GM12878 (cell line): ENCODE measurements around the gene TMEM181. TPM values are rescaled to one million over a fixed set of nuclear protein-coding genes. Genes with fewer than 3 reads are reported as not detected.

Source experiments
- ATAC-seq: fragments of 200-7000 bp; cut with Tn5 transposase; 3 replicates; pipeline ENCODE4 v1.9.1; 2020; ENCODE audit warnings: mild to moderate bottlenecking, moderate library complexity
- BruUV-seq: library from RNA; stranded (reverse); fragments of 400-500 nt; replicated peaks from 2 replicates; lab custom pipeline; 2021; lab: Mats Ljungman, UMichigan
- CTCF ChIA-PET: fragments of 300-600 bp; sonication (Branson Sonifier 250); formaldehyde crosslinking; extraction: SDS; loops from one replicate; lab custom pipeline; 2021; ENCODE audit warnings: inconsistent platforms; lab: Yijun Ruan, JAX
- POLR2A ChIA-PET: fragments of 350-600 bp; formaldehyde crosslinking; extraction: SDS; loops from one replicate; lab custom pipeline; 2021; ENCODE audit warnings: inconsistent platforms; lab: Charles Lee
- RAD21 ChIA-PET: fragments of 300-600 bp; sonication (Branson Sonifier 250); formaldehyde crosslinking; loops from one replicate; lab custom pipeline; 2023; ENCODE audit warnings: antibody characterized with exemption; ENCODE audit not compliant: unreplicated experiment; lab: Charles Lee
- SMC1A ChIA-PET: fragments of 300-600 bp; sonication (Branson Sonifier 250); formaldehyde crosslinking; loops from one replicate; lab custom pipeline; 2023; ENCODE audit not compliant: unreplicated experiment, uncharacterized antibody; lab: Charles Lee
- DNase-seq: peaks from one replicate; pipeline ENCODE4 v3.0.0-alpha.2; 2011; ENCODE audit warnings: low read depth, low spot score
- FAIRE-seq: peaks from 3 replicates; lab custom pipeline; 2011; peaks lifted over from hg19 to GRCh38; lab: Jason Lieb, UNC
- H2AFZ ChIP-seq: 2 replicates; pipeline ENCODE4 v1.6.0; 2011; ENCODE audit warnings: low read depth, low read length, control low read depth; ENCODE audit not compliant: control insufficient read depth
- H3K27ac ChIP-seq: 2 replicates; pipeline ENCODE4 v1.5.1; 2011; ENCODE audit warnings: control low read depth; ENCODE audit not compliant: control insufficient read depth, insufficient read depth
- H3K27me3 ChIP-seq, 2 experiments: replicated peaks in 1 of 2; 2 replicates each; pipeline versions ENCODE4 v1.6.0 to v1.6.1; 2011; ENCODE audit warnings: low read length in 1 of 2; ENCODE audit not compliant: control insufficient read depth in 2 of 2, insufficient read depth in 2 of 2
- H3K36me3 ChIP-seq, 2 experiments: 2 replicates each; pipeline ENCODE4 v1.5.1; 2011; ENCODE audit warnings: low read length in 1 of 2; ENCODE audit not compliant: control insufficient read depth in 2 of 2, insufficient read depth in 2 of 2
- H3K4me1 ChIP-seq: 2 replicates; pipeline ENCODE4 v1.6.1; 2011; ENCODE audit warnings: mild to moderate bottlenecking, low read length, moderate library complexity, mixed read lengths; ENCODE audit not compliant: control insufficient read depth, insufficient read depth
- H3K4me2 ChIP-seq: 2 replicates; pipeline ENCODE4 v1.6.0; 2011; ENCODE audit warnings: control low read depth; ENCODE audit not compliant: control insufficient read depth, insufficient read depth
- H3K4me3 ChIP-seq: fragments of 200-600 bp; sonication (generic); 2 replicates; pipeline ENCODE4 v1.5.1; 2016
- H3K79me2 ChIP-seq: 2 replicates; pipeline ENCODE4 v1.6.0; 2011; ENCODE audit warnings: low read length; ENCODE audit not compliant: control insufficient read depth, insufficient read depth
- H3K9ac ChIP-seq: 2 replicates; pipeline ENCODE4 v1.8.0; 2011; ENCODE audit warnings: low read length, control low read depth, mixed read lengths; ENCODE audit not compliant: control insufficient read depth, insufficient read depth
- H3K9me3 ChIP-seq: replicated peaks from 3 replicates; pipeline ENCODE4 v1.5.1; 2011; ENCODE audit warnings: mild to moderate bottlenecking, low read length; ENCODE audit not compliant: control insufficient read depth, insufficient read depth
- H4K20me1 ChIP-seq: 2 replicates; pipeline ENCODE4 v1.6.0; 2011; ENCODE audit not compliant: control insufficient read depth, insufficient read depth
- BRCA1 ChIP-seq: IDR thresholded peaks from 2 replicates; pipeline ENCODE4 v1.6.1; 2011; ENCODE audit warnings: low read depth, low read length, improper control_type of control experiment
- CHD2 ChIP-seq: IDR thresholded peaks from 2 replicates; pipeline ENCODE4 v1.6.1; 2011; ENCODE audit warnings: low read depth, low read length, improper control_type of control experiment, borderline replicate concordance
- HSF1 ChIP-seq: fragments of 150-350 bp; IDR thresholded peaks from 2 replicates; pipeline ENCODE4 v1.6.1; 2014; ENCODE audit warnings: mild to moderate bottlenecking, low read depth, low read length
- IRF4 ChIP-seq: IDR thresholded peaks from 2 replicates; pipeline ENCODE4 v1.6.1; 2011; ENCODE audit warnings: low read depth, low read length
- NFIC ChIP-seq: IDR thresholded peaks from 2 replicates; pipeline ENCODE4 v1.6.1; 2012; ENCODE audit warnings: low read depth, mild to moderate bottlenecking, inconsistent platforms, low read length, moderate library complexity
- RAD21 ChIP-seq: IDR thresholded peaks from 2 replicates; pipeline ENCODE4 v1.6.1; 2011; ENCODE audit warnings: mild to moderate bottlenecking, low read depth, low read length, moderate library complexity; ENCODE audit not compliant: insufficient read depth
- SMAD5 ChIP-seq: IDR thresholded peaks from 2 replicates; pipeline ENCODE4 v1.6.1; 2016; ENCODE audit warnings: antibody characterized with exemption, low read depth
- SUZ12 ChIP-seq: fragments of 200-600 bp; sonication (generic); IDR thresholded peaks from one replicate; pipeline ENCODE4 v1.6.1; 2018; ENCODE audit warnings: antibody characterized with exemption, mild to moderate bottlenecking; ENCODE audit not compliant: unreplicated experiment
- USF1 ChIP-seq: IDR thresholded peaks from 2 replicates; pipeline ENCODE4 v1.6.1; 2011; ENCODE audit warnings: borderline replicate concordance, low read depth, mild to moderate bottlenecking, moderate library complexity, mixed read lengths, low read length; ENCODE audit not compliant: insufficient read depth; ENCODE audit errors: extremely low read length
- WGBS: methylation state at CpG from one replicate; pipeline ENCODE4 v1.1.6; 2016; ENCODE audit warnings: low lambda C conversion rate; ENCODE audit not compliant: insufficient replicate concordance, insufficient coverage; ENCODE audit errors: missing lambda C conversion rate; 5-methylcytosine and 5-hydroxymethylcytosine counted together
- in situ Hi-C: fragments of 300-500 bp; cut with MboI; formaldehyde crosslinking; loops from 9 replicates; pipeline ENCODE4 v1.14.3; 2018; ENCODE audit warnings: mixed read lengths
- intact Hi-C: fragments of 100-400 bp; cut with micrococcal nuclease; formaldehyde crosslinking; loops from one replicate; pipeline ENCODE4 v1.14.2; 2022; ENCODE audit not compliant: unreplicated experiment
- polyA plus RNA-seq, 11 experiments: library from polyadenylated mRNA; depleted of rRNA in 4 of 11; unstranded in 6 of 11; stranded (reverse) in 5 of 11; fragments of >200 nt; fragmentation: Nextera tagmentation in 4 of 11; fragmentation: Illumina TruSeq in 1 of 11; extraction: Ambion mirVana in 4 of 11; extraction: Trizol in 1 of 11; gene quantifications; 1 replicate in 1 of 11; 2 replicates in 10 of 11; pipeline versions ENCODE4 v1.2.1 to v1.2.3, GENCODE V29; 2011 to 2016; ENCODE audit warnings: inconsistent platforms in 2 of 11, missing spikeins in 2 of 11, low read depth in 1 of 11
- total RNA-seq, 4 experiments: library from RNA; depleted of rRNA in 3 of 4; stranded (reverse); fragments of >200 nt in 3 of 4; fragmentation: Illumina TruSeq in 1 of 4; extraction: Trizol in 1 of 4; gene quantifications; 2 replicates each; pipeline versions ENCODE4 v1.2.1 to v1.2.3, GENCODE V29; 2013 to 2021

The TMEM181 gene
- total and polyA plus RNA-seq, 10 of the 15 experiments (the other 5 are each of a cell fraction or from before 2014, with no cell fraction given) = 1.5 to 7.9 (median 5.2) TPM

- in situ Hi-C loops (no loop called here), intact Hi-C loops (no loop called here)
- ATAC-seq = no peak; the same call in 1 of the 3 replicates
- TF ChIP-seq BRCA1 (no peak), SUZ12 (peak; percentile 91)
- Histone ChIP-seq H3K9me3 (no peaks in the 10 kb centered on the region; the same call in 2 of the 3 replicates), H4K20me1 (no peaks in the 10 kb centered on the region; the same call in 1 of the 2 replicates), H3K27me3 (peaks cover 0 to 6% of the 10 kb centered on the region in 2 experiments; a peak in 2 of 4 replicates), H3K4me1 (no peaks in the 10 kb centered on the region), H3K4me2 (no peak overlapping the region), H3K9ac (no peak overlapping the region), H3K4me3 (no peak overlapping the region), H2AFZ (no peak overlapping the region), H3K36me3 (no peaks in the 10 kb centered on the region), H3K79me2 (no peaks in the 10 kb centered on the region), H3K27ac (no peak overlapping the region)
- no TSS peak for BruUV-seq
- POLR2A ChIA-PET = no interaction called here
- RAD21 ChIA-PET = no interaction called here
- CTCF ChIA-PET = no interaction called here
- FAIRE-seq = no peak
- DNase-seq = no peak
- 26% methylated on average over 48 of the region's 94 CpGs for WGBS
- SMC1A ChIA-PET = no interaction called here
Observed at GRCh38 chr6:158536891-158537798, 22.7 kb upstream of the TMEM181 start.

DNA sequence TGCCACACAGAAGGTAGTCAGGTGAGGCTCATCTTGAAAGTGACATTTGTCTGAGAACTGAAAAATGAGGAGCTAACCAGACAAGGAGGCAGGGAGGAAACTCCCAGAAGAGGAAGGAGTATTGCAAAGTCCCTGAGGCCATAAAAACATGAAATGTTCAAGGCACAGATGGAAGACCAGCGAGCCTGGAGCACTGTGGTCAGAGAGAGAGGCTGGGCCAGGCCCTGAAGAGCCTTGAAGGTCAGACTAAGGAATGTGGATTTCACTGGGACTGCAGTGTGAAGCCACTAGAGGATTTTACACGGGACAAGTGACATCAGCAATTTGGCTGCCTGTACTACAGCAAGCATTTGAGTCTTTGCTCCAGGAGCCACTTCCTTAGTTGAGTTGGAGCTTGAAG is 21.1 kb upstream of the TMEM181 start:
- no peak overlapping the region for H3K4me3 ChIP-seq
- H3K4me1 ChIP-seq = no peaks in the 10 kb centered on the region
- H3K9me3 ChIP-seq = no peaks in the 10 kb centered on the region; the same call in 2 of the 3 replicates
- no TSS peak for BruUV-seq
- 0% methylated on average over 2 of the region's 2 CpGs for WGBS
- no peaks in the 10 kb centered on the region for H3K36me3 ChIP-seq
- FAIRE-seq (no peak), ATAC-seq (no peak), DNase-seq (no peak)
- H2AFZ ChIP-seq = no peak overlapping the region
- H4K20me1 ChIP-seq = no peaks in the 10 kb centered on the region; the same call in 1 of the 2 replicates
- in situ Hi-C loops (no loop called here), intact Hi-C loops (no loop called here)
- RAD21 ChIA-PET = interaction anchor here (0.7 kb wide), 1 partner anchor 325 kb away, joined by 3 read pairs; no protein-coding TSS in a partner anchor
- H3K27ac ChIP-seq = no peak overlapping the region
- SMC1A ChIA-PET = interaction anchor here (0.9 to 1.2 kb wide), 3 partner anchors 17 to 420 kb away, joined by 3 read pairs; no protein-coding TSS in a partner anchor
- peaks cover 0 to 6% of the 10 kb centered on the region in 2 experiments; a peak in 2 of 4 replicates for H3K27me3 ChIP-seq
- H3K79me2 ChIP-seq = no peaks in the 10 kb centered on the region
- no peak overlapping the region for H3K9ac ChIP-seq
- POLR2A ChIA-PET = interaction anchor here (0.9 kb wide), 1 partner anchor 16 kb away, joined by 5 read pairs; no protein-coding TSS in a partner anchor
- CTCF ChIA-PET = interaction anchor here (0.8 kb wide), 1 partner anchor 20 kb away, joined by 4 read pairs; no protein-coding TSS in a partner anchor
- H3K4me2 ChIP-seq = no peak overlapping the region
- no peak for TF ChIP-seq USF1
- TF ChIP-seq HSF1 = no peak
- no peak for TF ChIP-seq NFIC
- no peak for TF ChIP-seq RAD21
- TF ChIP-seq IRF4 = no peak
- TF ChIP-seq SMAD5 = no peak
- no peak for TF ChIP-seq CHD2
